Measurements from ENCODE around the gene SMIM44.
A peak's percentile ranks its signal among the peaks of the same experiment; 100 is the strongest.
"Not testable (repeated sequence)": the region's sequence is repeated elsewhere in the genome, so short reads cannot be mapped to it uniquely, and the experiment has no call there.

The SMIM44 gene

GRCh38 chr19:3517638-3518037, 34.4 kb upstream of the SMIM44 start:
- no peak for DNase-seq (ENCODE audit: low spot score)

GRCh38 chr19:3516675-3517207, 33.5 kb upstream of the SMIM44 start:
- DNase-seq (ENCODE audit: low spot score) = no peak

- DNase-seq (ENCODE audit: low spot score) = no peak
Measured at GRCh38 chr19:3515891-3516422, 32.7 kb upstream of the SMIM44 start.

GRCh38 chr19:3514930-3515329, 31.7 kb upstream of the SMIM44 start:
- DNase-seq (ENCODE audit: low spot score) = no peak

- DNase-seq (ENCODE audit: low spot score) = no peak
Measured at GRCh38 chr19:3513229-3514140, 30.2 kb upstream of the SMIM44 start.

GRCh38 chr19:3512562-3513228, 29.5 kb upstream of the SMIM44 start:
- no peak for DNase-seq (ENCODE audit: low spot score)

- DNase-seq (ENCODE audit: low spot score) = no peak
Measured at GRCh38 chr19:3511506-3512251, 28.4 kb upstream of the SMIM44 start.

GRCh38 chr19:3510727-3511126, 27.5 kb upstream of the SMIM44 start:
- DNase-seq (ENCODE audit: low spot score) = no peak

GRCh38 chr19:3509566-3509989, 26.3 kb upstream of the SMIM44 start:
- DNase-seq (ENCODE audit: low spot score) = peak; percentile 52

GRCh38 chr19:3508771-3509535, 25.7 kb upstream of the SMIM44 start:
- DNase-seq (ENCODE audit: low spot score) = no peak

GRCh38 chr19:3508121-3508661, 24.9 kb upstream of the SMIM44 start:
- DNase-seq (ENCODE audit: low spot score) = not testable (repeated sequence)

- DNase-seq (ENCODE audit: low spot score) = peak; percentile 62
Measured at GRCh38 chr19:3507371-3508120, 24.3 kb upstream of the SMIM44 start.

- peak; percentile 60 for DNase-seq (ENCODE audit: low spot score)
Measured at GRCh38 chr19:3506384-3507340, 23.4 kb upstream of the SMIM44 start.

- peak; percentile 100 for DNase-seq (ENCODE audit: low spot score)
Measured at GRCh38 chr19:3505598-3506383, 22.6 kb upstream of the SMIM44 start, which contains the start of gene FZR1. TSS of gene FZR1 (plus strand) at chr19:3506311. CDS start at chr19:3522990, 16,679 bp downstream.

- DNase-seq (ENCODE audit: low spot score) = no peak
Measured at GRCh38 chr19:3504735-3505134, 21.5 kb upstream of the SMIM44 start.

- DNase-seq (ENCODE audit: low spot score) = no peak
Measured at GRCh38 chr19:3503036-3503572, 19.9 kb upstream of the SMIM44 start.

GRCh38 chr19:3501780-3502179, 18.5 kb upstream of the SMIM44 start:
- DNase-seq (ENCODE audit: low spot score) = no peak
